GM06990 (cell line): ENCODE results near the gene PSME3.

Experiments used
- DNase-seq: peaks from one replicate; pipeline ENCODE4 v3.0.0-alpha.2; 2011; ENCODE audit not compliant: insufficient read length; ENCODE audit errors: extremely low read depth
- H3K27me3 ChIP-seq: replicated peaks from 2 replicates; pipeline ENCODE4 v1.6.0; 2011; ENCODE audit warnings: low read length; ENCODE audit not compliant: control insufficient read depth, insufficient read depth
- H3K36me3 ChIP-seq: 2 replicates; pipeline ENCODE4 v1.5.1; 2011; ENCODE audit warnings: low read length; ENCODE audit not compliant: control insufficient read depth, insufficient read depth
- H3K4me3 ChIP-seq: replicated peaks from 2 replicates; pipeline ENCODE4 v1.5.1; 2011; ENCODE audit warnings: low read depth, mild to moderate bottlenecking, control low read depth, low read length
- CTCF ChIP-seq: IDR thresholded peaks from 2 replicates; pipeline ENCODE4 v1.5.1; 2011; ENCODE audit warnings: low read length, control low read depth, mild to moderate bottlenecking, inconsistent platforms; ENCODE audit not compliant: insufficient read depth, poor library complexity, severe bottlenecking

PSME3 gene

GRCh38 chr17:42806249-42806648 is 26.9 kb upstream of the PSME3 start:
- Histone ChIP-seq H3K36me3 (peaks cover 2% of the 10 kb centered on the region), H3K27me3 (no peaks in the 10 kb centered on the region), H3K4me3 (no peak overlapping the region)
- no peak for TF ChIP-seq CTCF
- DNase-seq, result no peak

GRCh38 chr17:42809250-42809649 is 23.9 kb upstream of the PSME3 start:
- no peak overlapping the region for H3K4me3 ChIP-seq
- no peak for DNase-seq
- peaks cover 6% of the 10 kb centered on the region for H3K36me3 ChIP-seq
- TF ChIP-seq CTCF, result no peak
- no peaks in the 10 kb centered on the region for H3K27me3 ChIP-seq

GRCh38 chr17:42814633-42815399 is 18.4 kb upstream of the PSME3 start:
- Histone ChIP-seq H3K27me3 (no peaks in the 10 kb centered on the region), H3K4me3 (no peak overlapping the region), H3K36me3 (peaks cover 25% of the 10 kb centered on the region)
- no peak for TF ChIP-seq CTCF
- no peak for DNase-seq

GRCh38 chr17:42817866-42818265 is 15.3 kb upstream of the PSME3 start:
- Histone ChIP-seq H3K4me3 (no peak overlapping the region), H3K27me3 (no peaks in the 10 kb centered on the region), H3K36me3 (peaks cover 25% of the 10 kb centered on the region)
- no peak for TF ChIP-seq CTCF
- no peak for DNase-seq

- no peaks in the 10 kb centered on the region for H3K27me3 ChIP-seq
- no peak for TF ChIP-seq CTCF
- DNase-seq, result no peak
- H3K4me3 ChIP-seq, result no peak overlapping the region
- H3K36me3 ChIP-seq, result peaks cover 25% of the 10 kb centered on the region
Measured at GRCh38 chr17:42818379-42818778, 14.8 kb upstream of the PSME3 start.
